Sigmoid colon (tissue), 7 donors: Measurements from ENCODE around the gene ZNF791. TPM values are rescaled to one million over a fixed set of nuclear protein-coding genes. Genes with fewer than 3 reads are reported as not detected.
"Not testable (repeated sequence)": the region's sequence is repeated elsewhere in the genome, so short reads cannot be mapped to it uniquely, and the experiment has no call there.

Experiments
- DNase-seq: peaks from one replicate; pipeline ENCODE4 v3.0.0-alpha.2; 2019
- H3K27ac ChIP-seq, 4 donors: fragments of 200-600 bp; sonication (generic); one replicate each; pipeline ENCODE4 v1.5.1; 2016 to 2019; ENCODE audit warnings: mild to moderate bottlenecking in 1 of 4
- H3K27me3 ChIP-seq, 3 donors: fragments of 200-600 bp; sonication (generic); one replicate each; pipeline ENCODE4 v1.5.1; 2019; ENCODE audit warnings: mild to moderate bottlenecking in 1 of 3
- H3K36me3 ChIP-seq, 4 donors: fragments of 200-600 bp; sonication (generic); one replicate each; pipeline ENCODE4 v1.5.1; 2016 to 2019
- H3K4me1 ChIP-seq, 4 donors: fragments of 200-600 bp; sonication (generic); one replicate each; pipeline ENCODE4 v1.5.1; 2017 to 2019
- H3K4me3 ChIP-seq, 4 donors: fragments of 200-600 bp; sonication (generic); one replicate each; pipeline ENCODE4 v1.5.1; 2017 to 2019; ENCODE audit warnings: mild to moderate bottlenecking in 2 of 4, moderate library complexity in 1 of 4
- H3K9me3 ChIP-seq, 4 donors: fragments of 200-600 bp in 3 of 4; sonication (generic) in 3 of 4; one replicate each; pipeline versions ENCODE4 v1.5.1 to v1.6.1; 2013 to 2019
- EP300 ChIP-seq, 4 donors: sonication (generic); formaldehyde crosslinking; IDR thresholded peaks; one replicate each; pipeline ENCODE4 v1.6.1; 2017; ENCODE audit warnings: antibody characterized with exemption in 4 of 4
- POLR2A ChIP-seq, 2 donors: fragments of 450-650 bp; IDR thresholded peaks; one replicate each; pipeline ENCODE4 v1.6.1; 2016; ENCODE audit warnings: antibody characterized with exemption in 2 of 2, mild to moderate bottlenecking in 2 of 2, moderate library complexity in 2 of 2
- POLR2AphosphoS5 ChIP-seq, 4 donors: sonication (generic); formaldehyde crosslinking; IDR thresholded peaks; one replicate each; pipeline ENCODE4 v1.6.1; 2017; ENCODE audit warnings: antibody characterized with exemption in 4 of 4
- WGBS, 2 donors: extraction: QIAGEN DNeasy Blood & Tissue Kit; methylation state at CpG; one replicate each; pipeline ENCODE4 v1.1.7; 2013; 5-methylcytosine and 5-hydroxymethylcytosine counted together
- intact Hi-C: fragments of 100-400 bp; cut with DNase I; formaldehyde crosslinking; loops from one replicate; pipeline ENCODE4 v1.15.1; 2023
- polyA plus RNA-seq, 3 donors: library from polyadenylated mRNA; stranded (reverse); fragments of 200-250 nt; gene quantifications; one replicate each; pipeline ENCODE4 v1.2.3, GENCODE V29; 2013
- total RNA-seq, 4 donors: library from RNA; depleted of rRNA; stranded (reverse); fragments of >200 nt; gene quantifications; one replicate each; pipeline ENCODE4 v1.1.0, GENCODE V29; 2016
- TF ChIP-seq, protein P1 (sequence below), 4 experiments: fragments of 450-650 bp in 3 of 4; fragments of 200-600 bp in 1 of 4; IDR thresholded peaks; one replicate each; pipeline ENCODE4 v1.5.1; 2016 to 2019; ENCODE audit warnings: antibody characterized with exemption in 4 of 4, mild to moderate bottlenecking in 3 of 4, moderate library complexity in 2 of 4
- donor health status: healthy with polysubstance abuse.
- donor health status: Bipolar disorder and iron deficiency.
- donor health status: healthy.

Gene ZNF791
- total and polyA plus RNA-seq, 7 donors, result 4.2 to 27.6 (median 16.6) TPM

DNA sequence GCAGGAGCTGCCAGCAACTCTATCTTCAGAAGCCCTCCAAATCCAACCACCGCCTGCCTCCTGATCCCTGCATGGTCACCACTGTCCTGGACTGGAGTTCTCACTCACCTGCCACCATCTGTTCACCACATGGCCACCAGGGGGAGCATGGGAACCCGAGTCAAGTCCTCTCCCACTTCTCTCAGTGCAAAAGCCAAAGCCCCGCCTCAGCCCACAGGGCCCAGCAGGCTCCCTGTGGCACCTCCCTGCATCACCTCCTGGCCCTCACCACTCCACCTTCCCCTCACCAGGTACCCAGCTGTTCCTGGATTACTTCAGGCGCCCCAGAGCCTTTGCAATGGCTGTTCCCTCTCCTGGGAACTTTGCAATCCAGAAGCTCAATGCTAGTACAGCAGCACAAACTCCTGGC lies 65.7 kb downstream of the ZNF791 start:
- H3K27ac ChIP-seq, result no peak overlapping the region
- H3K4me3 ChIP-seq, result no peak overlapping the region
- intact Hi-C loops, result no loop called here
- H3K4me1 ChIP-seq, result peaks cover 0 to 23% (median 15%) of the 10 kb centered on the region in 4 donors
- no peaks in the 10 kb centered on the region for H3K27me3 ChIP-seq
- 15 to 26% methylated on average over 4 of the region's 4 CpGs for WGBS, 2 donors
- DNase-seq, result peak; percentile 89
- H3K36me3 ChIP-seq, result peaks cover 28 to 84% (median 56%) of the 10 kb centered on the region in 4 donors
- TF ChIP-seq POLR2AphosphoS5 (IDR thresholded peaks at IDR 0.05), result no peak
- no peak for TF ChIP-seq EP300 (IDR thresholded peaks at IDR 0.05)
- TF ChIP-seq, protein P1, sequence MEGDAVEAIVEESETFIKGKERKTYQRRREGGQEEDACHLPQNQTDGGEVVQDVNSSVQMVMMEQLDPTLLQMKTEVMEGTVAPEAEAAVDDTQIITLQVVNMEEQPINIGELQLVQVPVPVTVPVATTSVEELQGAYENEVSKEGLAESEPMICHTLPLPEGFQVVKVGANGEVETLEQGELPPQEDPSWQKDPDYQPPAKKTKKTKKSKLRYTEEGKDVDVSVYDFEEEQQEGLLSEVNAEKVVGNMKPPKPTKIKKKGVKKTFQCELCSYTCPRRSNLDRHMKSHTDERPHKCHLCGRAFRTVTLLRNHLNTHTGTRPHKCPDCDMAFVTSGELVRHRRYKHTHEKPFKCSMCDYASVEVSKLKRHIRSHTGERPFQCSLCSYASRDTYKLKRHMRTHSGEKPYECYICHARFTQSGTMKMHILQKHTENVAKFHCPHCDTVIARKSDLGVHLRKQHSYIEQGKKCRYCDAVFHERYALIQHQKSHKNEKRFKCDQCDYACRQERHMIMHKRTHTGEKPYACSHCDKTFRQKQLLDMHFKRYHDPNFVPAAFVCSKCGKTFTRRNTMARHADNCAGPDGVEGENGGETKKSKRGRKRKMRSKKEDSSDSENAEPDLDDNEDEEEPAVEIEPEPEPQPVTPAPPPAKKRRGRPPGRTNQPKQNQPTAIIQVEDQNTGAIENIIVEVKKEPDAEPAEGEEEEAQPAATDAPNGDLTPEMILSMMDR (IDR thresholded peaks at IDR 0.05), result peak; percentile 61 to 89 (median 82)
- TF ChIP-seq POLR2A (IDR thresholded peaks at IDR 0.05), result no peak
- H3K9me3 ChIP-seq, result no peaks in the 10 kb centered on the region

DNA sequence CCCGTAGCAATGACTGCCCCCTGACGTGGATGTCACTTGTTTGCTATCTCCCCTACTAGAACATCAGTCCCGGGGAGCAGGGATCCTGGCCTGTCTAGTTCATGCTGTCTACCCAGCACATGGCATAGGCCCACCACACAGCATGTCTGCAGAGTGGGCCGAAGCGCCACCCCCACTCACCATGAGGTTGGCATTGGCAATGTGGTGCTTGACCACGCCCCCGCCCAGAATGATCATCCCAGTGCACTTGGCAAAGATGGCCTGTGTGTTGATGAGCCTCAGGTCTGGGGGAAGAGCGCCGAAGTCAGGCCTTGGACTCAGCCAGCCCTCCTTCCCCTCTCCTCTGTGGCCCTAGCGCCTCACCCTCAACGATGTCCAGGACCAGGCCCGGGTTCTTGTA lies 66.2 kb downstream of the ZNF791 start:
- H3K9me3 ChIP-seq, result no peaks in the 10 kb centered on the region
- no peak overlapping the region for H3K4me3 ChIP-seq
- peaks cover 28 to 82% (median 56%) of the 10 kb centered on the region in 4 donors for H3K36me3 ChIP-seq
- no peak overlapping the region for H3K27ac ChIP-seq
- H3K4me1 ChIP-seq, result peaks cover 0 to 23% (median 15%) of the 10 kb centered on the region in 4 donors
- 92 to 94% methylated on average over 12 of the region's 12 CpGs for WGBS, 2 donors
- TF ChIP-seq POLR2AphosphoS5 (IDR thresholded peaks at IDR 0.05), result no peak
- TF ChIP-seq EP300 (IDR thresholded peaks at IDR 0.05), result no peak
- TF ChIP-seq POLR2A (IDR thresholded peaks at IDR 0.05), result no peak
- TF ChIP-seq, protein P1 (IDR thresholded peaks at IDR 0.05), result no peak
- intact Hi-C loops, result no loop called here
- no peaks in the 10 kb centered on the region for H3K27me3 ChIP-seq
- DNase-seq, result no peak

DNA sequence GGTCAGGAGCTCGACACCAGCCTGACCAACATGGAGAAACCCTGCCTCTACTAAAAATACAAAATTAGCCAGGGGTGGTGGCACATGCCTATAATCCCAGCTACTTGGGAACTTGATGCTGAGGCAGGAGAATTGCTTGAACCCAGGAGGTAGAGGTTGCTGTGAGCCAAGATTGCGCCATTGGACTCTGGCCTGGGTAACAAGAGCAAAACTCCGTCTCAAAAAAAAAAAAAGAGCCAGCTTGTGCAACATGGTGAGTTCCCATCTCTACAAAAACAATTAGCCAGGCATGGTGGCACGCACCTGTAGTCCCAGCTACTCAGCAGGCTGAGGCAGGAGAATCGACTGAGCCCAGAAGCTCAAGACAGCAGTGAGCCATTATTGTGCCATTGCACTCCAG lies 67.3 kb downstream of the ZNF791 start:
- Histone ChIP-seq H3K4me1 (peaks cover 0 to 27% (median 17%) of the 10 kb centered on the region in 4 donors), H3K36me3 (peaks cover 28 to 71% (median 54%) of the 10 kb centered on the region in 4 donors)
- DNase-seq, H3K9me3 ChIP-seq, H3K27ac ChIP-seq, H3K27me3 ChIP-seq, intact Hi-C loops, H3K4me3 ChIP-seq: not testable (repeated sequence)
- 88 to 92% methylated on average over 5 of the region's 5 CpGs for WGBS, 2 donors

DNA sequence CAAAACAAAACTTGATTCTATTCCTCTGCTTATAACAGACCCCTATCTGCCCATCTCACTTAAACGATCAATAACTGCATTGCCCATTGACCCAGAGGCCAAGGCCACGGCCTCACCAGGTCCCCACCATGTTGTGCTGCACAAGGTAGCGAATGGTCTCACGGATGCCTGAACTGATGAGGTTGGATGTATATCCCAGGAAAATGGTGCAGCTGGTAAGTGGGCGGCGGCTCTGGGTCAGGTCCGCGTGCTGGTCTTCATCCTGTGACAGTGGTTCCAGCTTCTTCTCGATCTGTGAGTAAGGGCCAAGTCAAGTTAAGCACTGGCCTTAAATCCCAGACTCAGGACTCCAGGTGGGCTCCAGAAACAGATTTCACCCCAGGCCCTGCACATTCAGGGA lies 69.3 kb downstream of the ZNF791 start:
- 94 to 95% methylated on average over 9 of the region's 9 CpGs for WGBS, 2 donors
- TF ChIP-seq POLR2A (IDR thresholded peaks at IDR 0.05) (no peak), EP300 (IDR thresholded peaks at IDR 0.05) (no peak), POLR2AphosphoS5 (IDR thresholded peaks at IDR 0.05) (no peak)
- TF ChIP-seq, protein P1 (IDR thresholded peaks at IDR 0.05), result no peak
- no peak for DNase-seq
- intact Hi-C loops, result loop anchor here (2.0 kb wide), 1 partner anchor 43 kb away; the partner anchor contains the start of gene TNPO2
- Histone ChIP-seq H3K27ac (no peak overlapping the region), H3K27me3 (no peaks in the 10 kb centered on the region), H3K4me1 (peaks cover 0 to 27% (median 17%) of the 10 kb centered on the region in 4 donors), H3K4me3 (no peak overlapping the region), H3K9me3 (no peaks in the 10 kb centered on the region), H3K36me3 (peaks cover 28 to 51% (median 37%) of the 10 kb centered on the region in 4 donors)

DNA sequence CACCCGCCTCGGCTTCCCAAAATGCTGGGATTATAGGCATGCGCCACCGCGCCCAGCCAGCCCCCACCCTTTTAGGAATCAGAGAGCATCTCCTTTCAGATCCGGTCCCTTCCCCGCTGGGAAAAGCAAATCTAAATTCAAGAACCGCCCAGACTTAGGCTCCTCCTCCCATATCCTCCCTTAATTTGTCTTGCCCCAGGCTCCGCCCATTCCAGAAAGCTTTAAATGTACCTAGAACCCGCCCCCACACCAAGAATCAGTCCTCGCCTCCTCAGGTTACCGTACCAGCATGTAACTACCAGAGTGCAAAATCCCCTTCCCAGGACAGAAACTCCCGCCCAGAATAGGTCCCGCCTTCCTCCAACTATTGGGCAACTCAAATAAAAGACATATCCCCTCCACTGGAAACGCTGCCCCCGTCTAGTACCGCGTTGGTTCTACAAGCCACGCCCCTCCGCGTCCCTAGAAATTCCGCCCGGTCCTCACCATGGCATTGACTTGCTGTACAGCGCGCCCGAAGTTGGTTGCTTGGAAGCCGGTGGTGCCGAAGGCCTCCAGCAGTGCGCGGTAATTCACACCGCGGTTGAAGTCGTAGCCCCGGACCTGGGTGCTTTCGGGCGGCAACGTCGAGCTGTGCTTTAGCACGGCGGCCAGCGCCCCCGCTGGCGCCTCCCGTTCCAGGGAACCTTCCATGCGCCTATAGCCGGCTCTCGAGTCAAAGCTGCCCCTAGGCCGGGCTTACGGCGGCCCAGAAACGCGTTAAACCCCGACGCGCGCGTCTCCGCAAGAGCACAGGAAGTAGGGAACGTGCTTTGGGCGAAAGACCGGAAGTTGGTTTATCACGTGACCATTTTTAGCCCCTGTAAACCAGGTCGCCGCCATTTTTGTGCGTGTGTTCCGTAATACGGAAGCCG lies 70.6 kb downstream of the ZNF791 start, which contains the start of gene DHPS:
DHPS (minus strand) TSS at position 807 of the 914 bp plus-strand sequence; CDS start at position 693, 114 bp downstream.
- intact Hi-C loops, result loop anchor here (2.0 kb wide), 1 partner anchor 41 kb away; the partner anchor contains the start of gene TNPO2
- TF ChIP-seq POLR2A (IDR thresholded peaks at IDR 0.05) (peak; percentile 8 to 39), POLR2AphosphoS5 (IDR thresholded peaks at IDR 0.05) (peak; percentile 73 to 84 (median 79)), EP300 (IDR thresholded peaks at IDR 0.05) (peak in 1 of 4 donors; percentile 70)
- TF ChIP-seq, protein P1 (IDR thresholded peaks at IDR 0.05), result no peak
- DNase-seq, result peak; percentile 97
- Histone ChIP-seq H3K4me1 (peaks cover 0 to 23% (median 16%) of the 10 kb centered on the region in 4 donors), H3K4me3 (peak within 1 kb of the TSS; percentile 96 to 99 (median 98)), H3K27ac (peak within 1 kb of the TSS; percentile 97 to 100 (median 100)), H3K9me3 (no peaks in the 10 kb centered on the region), H3K36me3 (peaks cover 22 to 38% (median 27%) of the 10 kb centered on the region in 4 donors), H3K27me3 (no peaks in the 10 kb centered on the region)
- WGBS, 2 donors, result 0% methylated on average over 68 of the region's 68 CpGs
